ENCODE measurements around the gene RPL31.

RPL31 gene

DNA sequence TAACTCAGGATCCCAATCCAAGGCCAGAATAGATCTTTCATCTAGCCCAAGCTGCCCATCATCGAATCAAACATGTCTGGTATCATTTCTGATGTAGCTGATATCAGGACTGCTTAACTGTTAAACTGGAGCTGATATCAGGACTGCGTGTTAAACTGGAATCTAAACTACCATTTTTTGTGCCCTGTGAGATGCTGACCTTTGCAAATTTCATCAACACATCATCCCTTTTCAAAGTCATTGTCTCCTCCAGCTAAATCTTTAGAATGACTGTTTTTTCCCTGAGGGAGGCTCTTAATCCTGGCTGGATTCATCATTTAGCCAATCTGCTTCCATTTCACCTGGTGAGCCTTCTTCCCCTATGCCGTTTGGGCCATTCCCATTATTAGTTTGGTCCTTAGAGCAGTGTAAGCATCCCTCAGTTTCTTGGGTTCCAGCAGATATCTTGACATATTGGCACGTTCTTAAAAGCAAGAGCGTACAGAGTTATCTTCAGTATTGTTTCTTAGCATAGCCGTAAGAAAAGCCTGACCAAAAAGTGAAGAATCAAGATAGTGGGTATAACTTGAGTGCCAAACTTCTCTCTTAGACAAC lies 12.3 kb downstream of the RPL31 start:
- H3K4me3 ChIP-seq (ENCODE audit: low read length): no peak overlapping the region
- TF ChIP-seq ZNF274 (IDR thresholded peaks at IDR 0.05; ENCODE audit: low read depth, low read length): no peak

DNA sequence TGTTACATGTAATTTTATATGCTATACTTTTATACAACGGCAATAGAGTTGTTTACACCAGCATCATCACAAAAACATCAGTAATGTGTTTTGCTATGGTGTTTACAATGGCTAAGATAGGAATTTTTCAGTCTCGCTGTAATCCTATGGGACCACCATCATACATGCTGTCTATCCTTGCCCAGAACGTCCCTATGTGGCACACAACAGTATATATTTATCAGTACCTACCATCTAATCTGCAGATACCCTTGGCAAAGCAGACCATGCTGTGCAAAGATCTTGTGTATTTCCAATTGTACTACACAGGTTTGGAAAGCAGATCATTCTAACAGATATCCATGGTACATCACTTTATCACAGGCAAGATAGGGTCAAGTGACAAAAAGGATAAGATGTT lies 15.3 kb downstream of the RPL31 start:
- no peak overlapping the region for H3K4me3 ChIP-seq (ENCODE audit: low read length)
- no peak for TF ChIP-seq ZNF274 (IDR thresholded peaks at IDR 0.05; ENCODE audit: low read depth, low read length)

DNA sequence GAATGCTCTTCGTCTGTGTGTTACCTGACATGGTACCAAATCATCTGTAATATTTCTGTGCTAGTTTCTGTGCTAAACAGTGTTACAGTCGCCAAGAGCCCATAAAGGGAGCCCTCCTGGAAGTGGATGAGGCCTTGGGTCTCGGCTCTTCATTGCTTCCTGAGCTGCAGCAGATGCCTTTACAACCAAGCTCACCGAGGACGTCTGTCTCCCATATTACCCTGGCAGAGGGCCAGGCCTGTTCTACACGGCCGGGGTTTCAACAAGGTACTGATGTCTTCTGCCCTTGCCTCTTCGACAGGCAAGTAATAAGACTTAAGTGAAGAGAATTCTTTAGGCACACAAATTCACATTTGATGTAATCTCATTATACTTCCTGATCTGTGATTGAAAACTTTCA lies 16.8 kb downstream of the RPL31 start:
- no peak for TF ChIP-seq ZNF274 (IDR thresholded peaks at IDR 0.05; ENCODE audit: low read depth, low read length)

DNA sequence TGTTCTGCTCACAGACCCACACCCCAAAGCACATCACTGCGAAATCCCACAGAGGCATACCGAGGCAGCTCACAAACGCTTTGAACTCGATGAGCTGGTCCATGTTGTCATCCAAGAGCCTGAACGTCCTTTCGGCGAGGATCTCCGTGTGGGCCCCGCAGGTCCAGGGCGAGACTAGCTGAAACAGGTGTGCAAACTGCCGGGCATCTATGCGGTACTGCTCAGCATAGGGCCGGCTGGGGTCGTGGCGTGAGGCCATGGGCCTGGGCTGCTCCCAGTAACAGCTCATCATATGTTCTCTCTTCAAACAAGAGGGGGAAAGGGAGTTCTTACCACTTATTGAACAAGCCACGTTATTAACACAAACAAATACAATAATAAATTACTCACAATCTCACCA lies 20.1 kb downstream of the RPL31 start:
- no peak for TF ChIP-seq ZNF274 (IDR thresholded peaks at IDR 0.05; ENCODE audit: low read depth, low read length)
- no peak overlapping the region for H3K4me3 ChIP-seq (ENCODE audit: low read length)

More for the DNA sequence above, 16.8 kb downstream of the RPL31 start:
- H3K4me3 ChIP-seq (ENCODE audit: low read length): no peak overlapping the region

DNA sequence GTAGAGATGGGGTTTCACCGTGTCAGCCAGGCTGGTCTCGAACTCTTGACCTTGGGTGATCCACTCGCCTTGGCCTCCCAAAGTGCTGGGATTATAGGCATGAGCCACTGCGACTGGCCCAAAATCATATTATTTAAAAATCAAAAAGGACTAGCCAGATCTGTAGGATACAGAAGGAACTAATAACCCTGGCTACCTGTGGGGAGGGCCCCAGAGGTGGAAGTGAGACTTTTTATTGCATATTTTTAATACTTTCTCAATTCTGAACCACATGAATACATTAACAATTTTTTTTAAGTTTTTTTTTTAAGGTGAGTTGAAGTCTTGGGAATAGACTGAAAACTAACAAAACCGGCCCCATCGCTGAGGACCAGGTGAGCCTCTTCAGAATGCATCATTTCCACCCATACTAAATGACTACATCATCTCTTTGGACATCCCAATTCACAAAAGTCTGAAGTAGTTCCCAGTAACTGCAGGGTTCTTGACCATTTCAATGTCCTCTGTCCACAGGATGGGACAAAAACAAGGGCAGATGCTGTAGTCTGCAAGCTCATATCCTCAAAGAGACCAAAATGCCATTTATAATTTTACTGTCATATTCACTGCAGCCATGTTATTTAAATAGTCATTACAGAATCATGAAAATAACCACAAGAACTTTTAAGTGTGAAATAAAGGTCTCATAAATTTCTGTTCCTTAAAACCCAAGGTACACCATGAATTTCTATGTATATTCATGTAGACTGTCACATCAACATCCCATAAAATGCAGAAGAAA lies 21.4 kb downstream of the RPL31 start:
- TF ChIP-seq ZNF274 (IDR thresholded peaks at IDR 0.05; ENCODE audit: low read depth, low read length): no peak
- H3K4me3 ChIP-seq (ENCODE audit: low read length): no peak overlapping the region

DNA sequence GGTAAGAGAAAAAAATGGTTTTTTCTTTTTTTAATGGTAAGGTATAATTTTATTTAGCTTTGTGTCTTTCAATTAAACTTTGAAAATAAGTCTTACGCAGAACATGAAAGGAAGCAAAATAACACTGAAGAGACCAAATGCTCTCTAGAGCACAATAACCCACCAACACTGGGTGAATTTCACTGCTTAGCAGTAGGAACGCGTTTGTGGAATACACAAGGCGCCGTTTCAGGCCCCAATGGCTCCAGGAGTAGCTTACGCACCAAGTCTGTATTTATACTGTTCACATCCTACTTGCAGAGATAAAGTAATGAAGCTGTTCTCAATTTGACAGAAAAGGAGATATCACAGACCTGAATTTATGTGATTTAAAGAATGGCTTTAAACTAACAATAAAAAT lies 23.5 kb downstream of the RPL31 start:
- no peak overlapping the region for H3K4me3 ChIP-seq (ENCODE audit: low read length)
- no peak for TF ChIP-seq ZNF274 (IDR thresholded peaks at IDR 0.05; ENCODE audit: low read depth, low read length)

DNA sequence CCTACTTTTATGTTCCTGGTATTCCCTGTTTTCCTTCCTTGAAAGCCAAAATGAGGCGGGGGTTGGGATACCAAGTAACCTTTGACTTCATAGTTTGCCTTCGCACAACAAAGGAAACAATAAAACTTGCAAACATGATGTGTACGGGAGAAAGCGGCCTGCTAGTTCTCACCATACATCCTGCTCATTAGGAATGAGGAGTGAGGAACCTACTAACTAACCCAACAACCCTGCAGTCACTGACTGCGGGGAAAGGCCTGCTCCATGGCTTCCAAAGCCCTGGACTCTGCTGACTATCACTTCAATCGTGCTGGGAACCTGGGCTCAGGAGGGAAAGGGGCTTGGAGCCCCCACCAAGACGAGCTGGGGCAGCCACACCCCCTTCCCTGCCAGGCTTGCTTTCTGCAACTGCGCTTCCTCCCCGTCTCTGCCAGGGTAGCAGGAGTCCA lies 24.2 kb downstream of the RPL31 start:
- no peak overlapping the region for H3K4me3 ChIP-seq (ENCODE audit: low read length)
- no peak for TF ChIP-seq ZNF274 (IDR thresholded peaks at IDR 0.05; ENCODE audit: low read depth, low read length)

DNA sequence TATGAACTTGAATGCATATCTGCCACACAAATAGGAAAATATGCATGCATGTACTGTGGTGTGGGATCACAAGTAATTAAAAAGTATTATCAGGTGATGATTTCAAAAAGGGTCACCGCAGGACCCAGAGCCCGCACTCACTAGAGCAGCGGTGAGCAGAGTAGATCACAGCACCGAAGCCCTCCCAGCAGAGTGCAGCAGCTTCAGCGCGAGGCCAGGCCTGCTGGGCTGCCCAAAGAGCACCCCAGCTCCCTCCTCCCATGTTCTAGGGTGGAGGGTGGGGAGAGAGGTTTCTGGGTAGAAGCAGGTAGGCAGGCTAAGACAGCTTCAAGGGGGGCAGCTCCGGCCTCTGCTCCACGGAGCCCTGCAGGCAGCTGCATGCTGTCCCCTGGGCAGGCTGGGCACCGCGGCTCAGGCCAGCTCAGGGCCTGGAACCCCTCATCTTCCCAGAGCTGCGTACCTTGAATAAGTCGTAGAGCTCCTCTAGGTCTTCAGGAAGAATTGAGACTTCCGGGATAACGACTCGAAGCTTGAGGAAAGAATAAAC lies 24.9 kb downstream of the RPL31 start:
- TF ChIP-seq ZNF274 (IDR thresholded peaks at IDR 0.05; ENCODE audit: low read depth, low read length): no peak
- no peak overlapping the region for H3K4me3 ChIP-seq (ENCODE audit: low read length)

DNA sequence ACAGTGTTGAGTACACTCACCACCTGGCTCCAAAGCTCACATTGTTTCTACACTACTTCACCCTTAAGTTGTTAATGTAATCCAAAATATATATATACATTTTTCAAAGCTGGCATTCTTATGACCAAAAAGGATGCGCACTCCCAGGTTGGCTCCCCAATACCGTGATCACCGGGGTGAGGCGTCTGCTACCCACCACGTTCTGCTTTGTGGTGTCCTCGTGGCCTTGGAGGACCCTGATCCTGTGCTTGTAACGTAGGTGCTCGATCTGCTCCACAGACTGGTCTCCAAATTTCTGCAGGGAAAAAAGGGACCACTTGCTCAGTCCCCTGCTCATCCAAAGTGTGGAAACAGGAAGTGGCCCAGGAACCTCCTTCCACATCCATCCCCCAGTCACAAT lies 25.8 kb downstream of the RPL31 start:
- no peak overlapping the region for H3K4me3 ChIP-seq (ENCODE audit: low read length)
- no peak for TF ChIP-seq ZNF274 (IDR thresholded peaks at IDR 0.05; ENCODE audit: low read depth, low read length)

DNA sequence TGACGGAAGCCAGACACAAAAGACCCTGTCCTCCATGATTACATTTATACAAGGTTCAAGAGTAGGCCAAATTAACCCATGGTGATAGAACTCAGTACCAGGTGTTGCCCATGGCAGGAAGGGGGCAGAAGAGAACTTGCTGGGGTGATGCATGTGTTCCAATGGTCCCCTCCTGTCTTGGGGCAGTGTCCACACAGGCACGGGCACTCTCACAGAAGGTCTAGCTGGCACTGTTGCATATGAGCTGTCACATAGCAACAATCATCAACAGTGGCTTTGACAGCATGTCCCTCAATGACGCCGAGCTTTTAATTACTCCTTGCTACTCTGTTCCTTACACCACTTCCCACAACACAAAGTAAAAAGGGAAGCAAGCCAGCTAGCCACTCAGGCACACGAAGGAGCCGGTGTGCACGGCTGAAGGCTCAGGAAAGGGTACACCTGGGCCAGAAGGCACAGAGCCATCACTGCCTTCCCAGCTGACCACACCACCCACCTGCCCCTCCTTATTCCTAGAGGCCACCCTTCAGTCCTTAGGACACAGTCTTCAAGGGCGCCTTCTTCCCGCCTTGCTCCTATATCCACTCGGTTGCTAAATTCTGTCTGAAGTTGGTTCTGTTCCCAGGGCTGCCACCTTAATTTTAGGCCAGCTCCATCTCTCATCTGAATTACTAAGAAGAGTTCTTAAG lies 28.9 kb downstream of the RPL31 start:
- no peak for TF ChIP-seq ZNF274 (IDR thresholded peaks at IDR 0.05; ENCODE audit: low read depth, low read length)
- no peak overlapping the region for H3K4me3 ChIP-seq (ENCODE audit: low read length)

DNA sequence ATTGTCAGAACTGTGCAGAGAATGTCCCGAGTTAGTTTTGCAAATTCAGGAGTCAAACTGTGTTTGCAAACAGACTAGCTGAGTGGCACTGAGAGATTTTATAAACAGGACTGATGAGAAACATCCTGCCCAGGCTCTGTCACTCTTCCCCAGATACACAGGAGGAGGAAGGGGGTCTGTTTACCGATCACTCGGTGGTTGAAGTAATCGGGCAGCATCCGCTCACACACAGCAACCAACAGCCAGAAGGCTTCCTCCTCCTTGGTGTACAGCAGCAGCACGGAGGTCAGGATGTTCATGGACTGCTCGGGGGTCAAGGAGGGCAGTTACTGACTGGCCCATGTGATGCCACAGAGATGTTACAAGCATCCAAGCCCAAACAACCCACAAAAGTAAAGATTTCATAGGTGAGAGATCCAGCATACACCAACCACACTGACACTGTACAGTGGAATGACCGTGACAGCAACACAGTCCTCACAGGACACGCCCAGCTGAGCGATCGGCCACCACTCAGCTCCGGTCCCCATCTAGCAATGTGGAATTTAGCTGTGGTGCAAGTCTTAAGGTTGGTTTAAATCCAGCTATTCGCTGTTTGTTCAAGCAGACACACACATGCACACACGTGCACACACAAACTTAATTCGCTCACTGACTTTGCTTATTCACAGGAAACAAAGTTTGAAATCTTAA lies 30.1 kb downstream of the RPL31 start:
- no peak overlapping the region for H3K4me3 ChIP-seq (ENCODE audit: low read length)
- no peak for TF ChIP-seq ZNF274 (IDR thresholded peaks at IDR 0.05; ENCODE audit: low read depth, low read length)

DNA sequence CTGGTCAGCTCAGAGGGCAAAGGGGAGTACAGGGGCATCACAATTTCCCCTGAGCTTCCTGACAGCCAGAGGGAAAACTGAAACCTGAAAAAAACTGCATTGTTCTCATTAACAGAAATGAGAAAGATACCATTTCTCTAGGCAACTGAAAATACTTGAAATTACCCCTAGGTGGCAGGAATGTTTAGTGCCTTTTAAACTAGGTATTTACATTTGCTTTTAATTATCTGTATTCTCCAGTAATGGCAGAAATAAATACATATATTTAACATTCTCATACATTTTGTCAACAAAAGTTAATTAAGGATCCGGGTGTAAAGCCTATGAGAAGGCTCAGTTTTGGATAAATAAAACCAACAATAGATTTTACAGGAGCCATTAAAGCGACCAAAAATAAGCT lies 34.5 kb downstream of the RPL31 start:
- no peak overlapping the region for H3K4me3 ChIP-seq (ENCODE audit: low read length)
- TF ChIP-seq ZNF274 (IDR thresholded peaks at IDR 0.05; ENCODE audit: low read depth, low read length): no peak

DNA sequence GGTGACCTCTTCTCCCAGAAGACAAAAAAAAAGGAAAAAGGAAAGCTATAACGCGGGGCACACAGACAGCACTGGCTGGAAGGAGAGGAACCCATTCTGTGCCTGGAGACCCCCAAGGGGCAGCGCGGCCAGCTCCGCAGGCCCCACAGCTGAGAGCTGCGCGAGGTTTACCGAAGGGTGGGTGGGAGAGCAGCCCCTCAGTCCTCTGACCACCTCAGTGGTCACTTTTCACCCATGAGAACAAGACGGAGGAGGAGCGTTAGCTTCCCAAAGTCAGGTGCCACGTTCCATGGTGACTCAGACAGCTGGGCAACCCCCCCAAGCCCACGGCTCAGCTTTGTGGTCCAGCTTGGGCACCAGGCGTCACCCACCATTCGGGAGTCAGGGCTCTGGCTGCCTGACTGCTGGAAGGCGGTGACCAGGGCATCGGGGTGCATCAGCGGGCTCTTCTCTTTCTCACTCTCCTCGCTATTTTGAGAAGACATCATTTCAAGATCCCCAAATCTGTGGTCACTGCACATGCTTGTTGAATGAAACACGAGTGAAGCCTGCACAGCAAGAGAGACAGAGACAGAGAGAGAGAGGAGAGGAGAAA lies 35.2 kb downstream of the RPL31 start:
- H3K4me3 ChIP-seq (ENCODE audit: low read length): no peak overlapping the region
- no peak for TF ChIP-seq ZNF274 (IDR thresholded peaks at IDR 0.05; ENCODE audit: low read depth, low read length)

Data from GM08714 (cell line).